ENCODE data around the gene ARRB1.
"Not testable (repeated sequence)": the region's sequence is repeated elsewhere in the genome, so short reads cannot be mapped to it uniquely, and the experiment has no call there.

ARRB1 gene

GRCh38 chr11:75344186-75344585, 7.3 kb downstream of the ARRB1 start:
- no peak for DNase-seq

GRCh38 chr11:75342966-75343870, 8.2 kb downstream of the ARRB1 start:
- no peak for DNase-seq

DNA sequence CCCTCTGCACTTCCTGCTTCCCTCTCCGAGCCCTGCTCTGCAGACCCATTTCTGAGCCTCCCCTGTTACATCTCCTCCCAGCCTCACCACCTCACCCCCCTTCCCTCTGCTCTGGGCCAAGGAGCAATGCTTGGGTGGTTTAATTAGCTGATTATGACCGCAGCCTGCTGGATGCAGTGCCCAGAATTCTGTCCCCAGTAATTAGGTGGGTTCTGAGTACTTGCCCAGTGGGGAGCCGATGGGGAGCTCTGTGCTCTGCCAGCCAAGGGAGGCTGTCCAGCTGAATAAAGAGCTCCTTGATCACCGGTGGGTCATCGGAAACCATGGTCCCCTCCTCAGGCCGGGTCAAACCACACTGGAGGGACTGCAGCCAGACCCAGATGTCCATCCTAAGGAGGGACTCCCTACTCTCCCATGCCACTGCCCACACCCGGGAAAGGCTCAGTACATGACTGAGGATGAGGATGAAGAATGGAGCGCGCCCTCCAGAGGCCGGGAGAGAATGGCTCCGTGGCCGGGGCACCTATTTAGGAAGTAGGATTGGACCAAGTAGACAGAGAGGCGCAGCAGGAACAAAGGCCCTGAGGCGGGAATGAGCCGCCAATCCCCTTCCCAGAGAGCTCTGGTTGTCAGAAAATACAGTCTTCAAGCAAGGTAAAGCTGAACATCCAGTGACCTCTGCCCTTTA, 9.1 kb downstream of the ARRB1 start:
- peak in 4 of 14 donors; percentile 27 to 34 (median 31) for DNase-seq

DNA sequence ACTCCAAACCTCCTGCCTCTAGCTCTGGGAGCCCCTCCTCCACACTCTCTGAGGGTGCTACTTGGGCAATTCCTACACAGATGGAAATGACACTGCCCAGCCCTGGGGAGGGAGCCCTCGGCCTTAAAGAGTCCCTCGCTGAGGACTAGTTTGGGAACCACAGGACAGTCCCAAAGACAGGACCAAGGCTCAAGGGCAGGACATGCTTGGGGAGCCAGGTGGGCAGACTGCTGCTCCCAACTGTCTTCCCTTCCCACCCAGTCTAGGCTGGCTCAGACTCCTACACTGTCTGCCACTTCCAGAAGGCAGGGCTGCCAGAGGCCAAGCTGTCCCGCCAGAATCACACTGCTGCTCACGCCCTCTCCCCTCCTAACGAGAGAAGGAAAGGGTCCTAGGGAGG, 9.8 kb downstream of the ARRB1 start:
- DNase-seq = peak in 2 of 14 donors; percentile 33 to 40

DNA sequence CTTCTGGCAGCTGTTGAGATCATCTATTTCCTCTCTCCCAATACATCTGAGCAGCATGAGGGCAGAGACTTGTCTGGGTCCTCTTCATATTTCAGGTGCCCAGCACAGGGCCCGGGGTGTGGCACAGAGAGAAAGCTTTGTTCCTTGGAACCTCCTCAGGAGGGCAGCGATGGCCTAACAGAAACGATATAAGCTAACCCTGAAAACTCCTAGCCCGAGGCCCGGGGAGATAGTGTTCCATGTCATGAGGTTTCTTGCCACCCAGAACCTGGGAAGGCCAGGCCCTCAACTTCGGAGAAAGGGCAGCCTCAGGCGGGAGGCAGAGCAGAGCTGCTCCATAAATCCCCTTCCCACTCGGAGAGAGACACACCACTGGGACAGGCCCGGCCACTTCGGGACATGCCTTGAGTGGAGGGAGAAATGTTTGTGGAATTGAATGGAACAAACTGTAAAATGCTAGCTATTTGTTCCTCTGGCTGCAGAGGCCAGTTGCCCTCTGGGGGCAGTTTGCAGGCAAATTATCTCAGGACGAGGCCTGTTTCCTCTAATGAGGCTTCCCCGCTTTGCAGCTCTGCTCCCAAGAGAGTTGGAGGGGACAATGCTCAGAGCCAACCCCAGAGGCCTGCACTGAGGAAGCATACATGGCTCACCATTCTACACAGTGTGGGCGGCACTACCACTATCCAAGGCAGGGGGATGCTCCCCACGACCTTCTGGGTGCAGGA, 11.6 kb downstream of the ARRB1 start:
- no peak for DNase-seq

DNA sequence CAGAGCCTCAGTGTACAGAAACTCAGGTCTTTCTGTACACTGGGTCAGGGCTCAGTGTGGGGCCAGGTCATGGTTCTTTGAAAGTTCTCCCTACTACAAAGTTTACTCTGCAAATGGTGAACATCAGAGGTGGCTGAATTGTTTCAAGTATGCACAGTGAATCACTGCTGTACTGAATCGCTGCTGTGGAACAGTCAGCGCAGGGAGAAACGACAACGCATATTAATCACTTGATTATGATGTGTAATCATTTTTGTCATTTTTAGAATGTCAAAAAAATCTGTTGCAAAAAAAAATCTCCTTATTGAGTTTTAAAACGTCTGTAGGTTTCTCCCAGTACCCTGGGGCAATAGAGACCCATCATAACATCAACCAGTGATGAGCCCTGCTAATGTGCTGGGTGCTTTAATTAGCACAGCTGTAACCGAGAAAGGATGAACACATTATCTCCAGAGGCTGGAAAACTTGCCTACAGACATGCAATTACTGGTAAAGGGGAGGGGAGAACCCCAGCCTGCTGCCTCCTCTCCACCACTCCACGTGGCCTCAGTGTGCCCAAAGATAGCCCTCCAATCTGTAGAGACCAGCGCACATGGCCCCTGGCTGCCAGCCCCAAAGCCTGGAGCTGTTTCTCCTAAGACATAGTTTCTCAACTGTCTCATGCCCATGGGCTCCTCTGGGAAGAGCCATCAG, 12.8 kb downstream of the ARRB1 start:
- no peak for DNase-seq

DNA sequence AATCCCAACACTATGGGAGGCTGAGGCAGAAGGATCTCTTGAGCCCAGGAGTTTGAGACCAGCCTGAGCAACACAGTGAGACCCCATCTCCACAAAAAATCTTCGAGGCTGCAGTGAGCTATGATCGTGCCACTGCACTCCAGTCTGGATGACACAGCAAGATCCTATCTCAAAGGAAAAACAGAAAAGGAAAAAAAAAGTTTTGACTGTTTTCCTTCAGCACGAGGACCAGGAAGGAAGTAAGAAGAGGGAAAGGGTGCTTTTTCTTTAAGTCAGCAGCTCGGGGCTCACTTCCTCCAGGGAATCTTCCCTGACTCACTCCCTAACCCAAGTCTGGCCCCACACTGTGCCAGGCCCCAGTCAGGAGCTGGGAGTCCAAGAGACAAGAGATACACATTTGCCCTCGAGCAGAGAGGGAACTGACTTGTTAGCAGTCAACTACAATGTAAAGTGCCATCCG, 14.2 kb downstream of the ARRB1 start:
- DNase-seq = no peak

GRCh38 chr11:75334976-75335375, 16.5 kb downstream of the ARRB1 start:
- DNase-seq = no peak

- DNase-seq = no peak
These were observed 17.0 kb downstream of the ARRB1 start for GRCh38 chr11:75334402-75334891.

DNA sequence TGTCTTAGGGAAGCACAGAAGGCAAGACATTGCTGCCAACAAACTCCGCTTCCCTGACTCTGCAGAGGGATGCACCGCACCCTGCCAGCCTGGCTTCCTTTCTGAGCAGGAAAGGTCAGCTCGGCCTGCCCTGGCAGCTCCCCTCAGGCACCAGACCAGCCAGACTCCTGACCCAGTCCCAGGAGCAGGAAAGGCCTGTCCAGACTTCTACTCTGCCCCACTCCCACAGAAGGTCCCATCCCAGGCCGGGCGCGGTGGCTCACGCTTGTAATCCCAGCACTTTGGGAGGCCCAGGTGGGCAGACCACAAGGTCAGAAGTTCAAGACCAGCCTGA, 17.7 kb downstream of the ARRB1 start:
- peak in 1 of 14 donors; percentile 81 for DNase-seq

DNA sequence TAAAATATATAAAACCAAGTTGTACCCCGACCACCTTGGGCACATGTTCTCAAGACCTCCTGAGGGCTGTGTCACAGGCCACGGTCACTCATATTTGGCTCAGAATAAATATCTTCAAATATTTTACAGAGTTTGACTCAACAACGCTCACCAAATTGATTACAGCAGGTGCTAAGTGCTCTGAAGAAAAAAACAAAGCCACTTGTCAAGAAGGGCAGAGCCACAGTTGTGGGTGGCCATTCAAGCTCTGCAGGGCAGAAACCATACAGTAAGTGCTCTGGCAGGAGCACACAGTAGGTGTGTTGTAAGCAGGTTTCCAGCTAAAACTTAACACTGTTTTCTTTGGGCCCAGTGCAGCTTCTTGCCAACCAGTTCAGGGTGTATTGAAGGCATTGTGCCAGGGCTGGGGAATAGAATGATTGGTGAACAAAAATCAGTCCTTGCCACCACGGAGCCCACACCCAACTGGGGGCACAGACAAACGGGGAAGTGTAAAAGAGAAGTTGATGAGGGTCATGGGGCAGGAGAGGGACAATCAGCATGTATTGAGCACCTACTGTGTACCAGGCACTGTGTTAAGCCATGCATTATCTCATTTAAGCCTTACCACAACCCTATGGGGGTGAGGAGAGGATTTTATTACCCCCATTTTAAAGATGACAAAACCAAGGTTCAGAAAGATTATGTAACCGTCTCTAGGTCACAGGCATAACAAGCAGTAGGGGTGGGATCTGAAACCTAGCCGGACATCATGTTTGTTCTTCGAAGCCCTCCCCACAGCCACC, 18.2 kb downstream of the ARRB1 start:
- no peak for DNase-seq

GRCh38 chr11:75331761-75332160, 19.7 kb downstream of the ARRB1 start:
- not testable (repeated sequence) for DNase-seq

DNA sequence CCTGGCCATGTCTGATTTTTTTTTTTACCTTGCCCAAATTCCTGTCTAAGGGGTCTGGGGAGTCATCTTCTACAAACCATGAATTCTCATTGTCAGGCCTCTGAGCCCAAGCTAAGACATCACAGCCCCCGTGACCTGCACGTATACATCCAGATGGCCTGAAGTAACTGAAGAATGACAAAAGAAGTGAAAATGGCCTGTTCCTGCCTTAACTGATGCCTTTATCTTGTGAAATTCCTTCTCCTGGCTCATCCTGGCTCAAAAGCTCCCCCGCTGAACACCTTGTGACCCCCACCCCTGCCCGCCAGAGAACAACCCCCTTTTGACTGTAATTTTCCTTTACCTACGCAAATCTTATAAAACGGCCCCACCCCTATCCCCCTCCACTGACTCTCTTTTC, 20.2 kb downstream of the ARRB1 start:
- DNase-seq = not testable (repeated sequence)

- not testable (repeated sequence) for DNase-seq
These were observed 20.6 kb downstream of the ARRB1 start for GRCh38 chr11:75330886-75331285.

- no peak for DNase-seq
These were observed 21.2 kb downstream of the ARRB1 start for GRCh38 chr11:75330291-75330690.

DNA sequence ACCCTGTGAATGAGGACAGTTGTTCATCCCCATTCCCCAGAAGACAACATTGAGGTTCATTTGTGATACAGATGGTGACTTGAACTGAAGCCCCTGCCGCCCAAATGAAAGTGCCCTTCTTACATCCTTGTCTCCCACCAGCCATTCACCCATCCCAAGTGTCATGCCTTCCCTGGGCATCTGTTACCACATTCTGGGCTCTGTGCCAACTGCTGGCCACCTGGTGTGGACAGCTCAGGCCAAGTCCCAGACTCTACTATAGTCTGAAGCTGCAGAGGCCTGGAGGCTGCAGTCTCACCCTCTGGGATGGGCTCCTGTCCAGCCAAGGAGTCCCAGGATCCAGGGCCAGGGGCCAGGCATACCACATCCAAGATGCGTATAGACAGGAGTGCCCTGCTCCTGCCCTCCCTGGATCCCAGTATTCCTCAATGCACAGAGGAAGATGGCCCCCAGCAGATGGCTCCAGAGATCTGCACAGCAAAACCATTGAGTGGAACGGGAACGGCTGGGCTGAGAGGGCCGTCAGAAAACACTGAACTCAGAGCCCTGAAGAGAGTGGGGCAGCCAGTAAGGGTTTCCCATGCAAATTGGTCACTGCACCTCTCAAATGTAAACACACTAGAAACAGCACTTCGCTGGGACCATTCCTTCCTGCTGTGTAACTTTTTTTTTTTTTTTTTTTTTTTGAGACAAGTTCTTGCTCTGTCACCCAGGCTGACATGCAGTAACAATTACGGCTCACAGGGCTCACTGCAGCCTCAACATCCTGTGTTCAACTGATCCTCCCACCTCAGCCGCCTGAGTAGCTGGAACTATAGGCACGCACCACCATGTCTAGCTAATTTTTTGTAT, 22.8 kb downstream of the ARRB1 start:
- DNase-seq = peak in 11 of 14 donors; percentile 29 to 91 (median 52)

- DNase-seq = no peak
These were observed 25.0 kb downstream of the ARRB1 start for GRCh38 chr11:75326439-75326810.

GRCh38 chr11:75325713-75326438, 25.6 kb downstream of the ARRB1 start:
- DNase-seq = peak in 3 of 14 donors; percentile 15 to 45 (median 23)

GRCh38 chr11:75324740-75325139, 26.7 kb downstream of the ARRB1 start:
- DNase-seq = no peak

DNA sequence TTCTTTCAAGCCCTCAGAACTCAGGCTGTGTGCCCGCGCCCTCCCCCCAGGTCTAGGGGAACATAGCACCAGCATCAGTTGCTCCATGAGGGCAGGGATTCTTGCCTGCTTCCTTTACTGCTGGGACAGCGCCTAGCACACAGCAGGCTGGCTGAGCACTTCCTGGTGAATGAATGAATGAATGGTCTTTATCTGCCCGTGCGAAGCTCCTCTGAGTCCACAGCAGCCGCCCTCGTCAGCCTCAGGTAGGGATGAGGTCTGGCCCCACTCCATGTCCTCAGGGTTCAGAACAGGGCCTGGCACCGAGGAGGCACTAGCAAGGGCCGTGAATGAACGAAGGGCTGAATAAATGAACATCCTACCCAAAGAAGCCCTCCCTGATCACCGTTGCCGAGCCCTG, 27.3 kb downstream of the ARRB1 start:
- no peak for DNase-seq

Data from C1 segment of cervical spinal cord (tissue), 14 donors.